CD4-positive, alpha-beta T cell treated with Interleukin-1 beta for 1 hour (primary cell): ENCODE measurements around the gene KIR2DL1.
A peak's percentile ranks its signal among the peaks of the same experiment; 100 is the strongest.
"Not testable (repeated sequence)": the region's sequence is repeated elsewhere in the genome, so short reads cannot be mapped to it uniquely, and the experiment has no call there.

Experiments used
- DNase-seq, 2 donors: peaks; one replicate each; pipeline ENCODE4 v3.0.0-alpha.2; 2020 to 2022

The KIR2DL1 gene

DNA sequence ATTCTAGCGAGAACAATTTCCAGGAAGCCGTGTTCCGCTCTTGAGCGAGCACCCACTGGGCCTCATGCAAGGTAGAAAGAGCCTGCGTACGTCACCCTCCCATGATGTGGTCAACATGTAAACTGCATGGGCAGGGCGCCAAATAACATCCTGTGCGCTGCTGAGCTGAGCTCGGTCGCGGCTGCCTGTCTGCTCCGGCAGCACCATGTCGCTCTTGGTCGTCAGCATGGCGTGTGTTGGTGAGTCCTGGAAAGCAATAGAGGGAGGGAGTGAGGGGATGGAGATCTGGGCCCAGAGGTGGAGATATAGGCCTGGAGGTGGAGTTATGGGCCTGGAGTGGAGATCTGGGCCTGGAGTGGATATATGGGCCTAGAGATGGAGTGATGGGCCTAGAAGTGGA lies at the start of gene KIR2DL1:
Gene KIR2DL1, plus strand, starts transcription at position 148 of the 400 bp plus-strand sequence. Its CDS starts 58 bp downstream, at position 206.
- not testable (repeated sequence) for DNase-seq

DNA sequence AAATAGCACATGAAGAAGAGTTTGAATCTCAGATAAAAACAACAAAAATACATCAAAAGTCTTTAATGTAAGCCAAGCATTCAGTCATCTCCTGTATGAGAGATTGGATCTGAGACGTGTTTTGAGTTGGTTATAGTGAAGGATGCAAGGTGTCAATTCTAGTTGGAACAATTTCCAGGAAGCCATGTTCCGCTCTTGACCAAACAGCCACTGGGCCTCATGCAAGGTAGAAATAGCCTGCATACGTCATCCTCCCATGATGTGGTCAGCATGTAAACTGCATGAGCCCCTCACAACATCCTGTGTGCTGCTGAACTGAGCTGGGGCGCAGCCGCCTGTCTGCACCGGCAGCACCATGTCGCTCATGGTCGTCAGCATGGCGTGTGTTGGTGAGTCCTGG lies 45.5 kb upstream of the KIR2DL1 start, which contains the start of gene KIR3DL3:
Gene KIR3DL3, plus strand, starts transcription at position 301 of the 400 bp plus-strand sequence. Its CDS starts 55 bp downstream, at position 356.
- DNase-seq: no peak

DNA sequence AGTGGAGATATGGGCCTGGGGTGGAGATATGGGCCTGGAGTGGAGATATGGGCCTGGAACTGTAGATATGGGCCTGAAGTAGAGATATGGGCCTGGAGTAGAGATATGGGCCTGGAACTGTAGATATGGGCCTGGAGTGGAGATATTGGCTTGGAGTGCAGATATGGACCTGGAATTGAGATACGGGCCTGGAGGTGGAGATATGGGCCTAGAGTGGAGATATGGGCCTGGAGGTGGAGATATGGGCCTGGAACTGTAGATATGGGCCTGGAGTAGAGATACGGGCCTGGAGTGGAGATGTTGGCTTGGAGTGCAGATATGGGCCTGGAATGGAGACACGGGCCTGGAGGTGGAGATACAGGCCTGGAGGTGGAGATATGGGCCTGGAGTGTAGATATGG lies 44.9 kb upstream of the KIR2DL1 start:
- DNase-seq: no peak

DNA sequence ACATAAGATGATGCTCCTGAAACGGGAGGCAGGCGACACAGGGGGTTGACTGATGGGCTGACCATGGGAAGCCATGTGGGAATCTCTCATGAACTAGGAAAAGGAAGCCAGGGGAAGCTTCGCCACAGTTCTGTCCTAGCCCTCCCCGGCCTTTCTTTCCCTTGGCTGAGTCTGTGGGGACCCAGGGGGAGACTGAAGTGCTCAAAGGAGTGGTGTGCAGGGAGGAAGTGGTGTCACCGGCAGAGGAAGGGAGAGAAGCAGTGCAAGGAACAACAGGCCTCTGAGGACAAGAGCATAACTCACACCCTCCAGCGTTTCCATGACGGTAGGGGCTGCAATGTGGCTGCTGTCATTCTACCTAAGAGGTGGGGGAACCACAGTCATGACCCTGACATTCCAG lies 44.3 kb upstream of the KIR2DL1 start:
- DNase-seq: no peak

DNA sequence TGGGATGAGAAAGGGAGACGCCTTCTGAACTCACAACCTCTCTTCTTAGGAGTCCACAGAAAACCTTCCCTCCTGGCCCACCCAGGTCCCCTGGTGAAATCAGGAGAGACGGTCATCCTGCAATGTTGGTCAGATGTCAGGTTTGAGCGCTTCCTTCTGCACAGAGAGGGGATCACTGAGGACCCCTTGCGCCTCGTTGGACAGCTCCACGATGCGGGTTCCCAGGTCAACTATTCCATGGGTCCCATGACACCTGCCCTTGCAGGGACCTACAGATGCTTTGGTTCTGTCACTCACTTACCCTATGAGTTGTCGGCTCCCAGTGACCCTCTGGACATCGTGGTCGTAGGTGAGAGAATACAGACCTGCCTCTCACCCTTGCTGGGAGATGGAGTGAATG lies 42.0 kb upstream of the KIR2DL1 start:
- DNase-seq: no peak

DNA sequence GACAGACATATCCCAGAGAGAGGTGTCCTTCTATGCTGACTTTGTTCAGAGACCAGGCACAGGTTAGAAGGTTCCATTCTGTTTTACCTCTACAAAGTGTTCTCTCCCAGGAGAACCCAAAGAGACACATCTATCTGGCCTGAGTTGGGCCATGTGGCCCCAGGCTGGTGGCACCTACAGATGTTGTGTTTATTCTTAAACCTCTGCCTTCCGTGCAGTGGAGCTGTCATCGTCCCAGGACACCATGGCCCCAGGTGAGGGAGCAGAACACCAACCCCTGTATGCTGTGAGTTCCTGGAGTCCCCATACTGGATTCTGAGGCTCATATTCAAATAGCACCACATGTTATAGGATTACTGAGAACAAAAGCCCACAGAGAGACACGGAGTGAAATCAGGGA lies 41.4 kb upstream of the KIR2DL1 start:
- no peak for DNase-seq

DNA sequence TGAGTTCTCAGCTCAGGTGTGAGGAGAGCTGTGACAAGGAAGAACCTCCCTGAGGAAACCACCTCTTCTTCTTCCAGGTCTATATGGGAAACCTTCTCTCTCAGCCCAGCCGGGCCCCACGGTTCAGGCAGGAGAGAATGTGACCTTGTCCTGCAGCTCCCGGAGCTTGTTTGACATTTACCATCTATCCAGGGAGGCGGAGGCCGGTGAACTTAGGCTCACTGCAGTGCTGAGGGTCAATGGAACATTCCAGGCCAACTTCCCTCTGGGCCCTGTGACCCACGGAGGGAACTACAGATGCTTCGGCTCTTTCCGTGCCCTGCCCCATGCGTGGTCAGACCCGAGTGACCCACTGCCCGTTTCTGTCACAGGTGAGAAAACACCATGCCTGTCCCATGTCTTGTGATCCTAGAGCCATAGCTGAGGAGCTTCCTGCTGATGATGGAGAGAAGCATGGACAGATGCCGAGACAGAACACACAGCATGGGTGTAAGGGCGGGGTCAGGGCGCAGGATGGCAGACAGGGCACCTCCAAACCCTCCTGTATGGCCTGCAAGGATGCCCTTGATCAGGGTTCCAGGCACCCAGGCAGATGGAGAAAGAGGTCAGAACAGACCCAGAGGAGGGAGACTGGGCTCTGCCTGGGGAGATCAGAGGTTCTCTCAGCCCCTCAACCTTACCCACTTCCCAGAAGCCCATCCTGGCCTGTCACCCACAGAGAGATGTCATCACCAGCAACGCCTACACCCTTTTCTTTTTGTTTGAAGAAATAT lies 40.0 kb upstream of the KIR2DL1 start:
- no peak for DNase-seq

DNA sequence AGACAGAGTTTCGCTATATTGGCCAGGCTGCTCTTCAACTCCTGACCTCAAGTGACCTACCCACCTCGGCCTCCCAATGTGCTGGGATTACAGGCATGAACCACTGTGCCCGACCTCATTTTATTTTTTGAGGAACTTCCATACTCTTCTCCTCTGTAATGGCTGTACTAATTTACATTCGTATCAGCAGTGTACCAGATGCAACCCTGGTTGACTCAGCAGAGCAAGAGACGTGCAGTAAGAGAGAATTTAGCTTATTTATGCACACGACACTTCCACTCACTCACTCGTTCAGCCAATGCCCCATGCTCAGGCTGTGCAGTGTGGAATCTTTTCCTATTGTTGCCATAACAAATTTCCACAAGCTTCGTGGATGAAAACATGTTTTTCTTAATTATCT lies 38.4 kb upstream of the KIR2DL1 start:
- no peak for DNase-seq

DNA sequence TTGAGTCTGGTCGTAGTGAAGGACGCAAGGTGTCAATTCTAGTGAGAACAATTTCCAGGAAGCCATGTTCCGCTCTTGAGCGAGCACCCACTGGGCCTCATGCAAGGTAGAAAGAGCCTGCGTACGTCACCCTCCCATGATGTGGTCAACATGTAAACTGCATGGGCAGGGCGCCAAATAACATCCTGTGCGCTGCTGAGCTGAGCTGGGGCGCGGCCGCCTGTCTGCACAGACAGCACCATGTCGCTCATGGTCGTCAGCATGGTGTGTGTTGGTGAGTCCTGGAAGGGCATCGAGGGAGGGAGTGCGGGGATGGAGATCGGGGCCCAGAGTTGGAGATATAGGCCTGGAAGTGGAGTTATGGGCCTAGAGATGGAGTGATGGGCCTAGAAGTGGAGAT lies 31.3 kb upstream of the KIR2DL1 start, which contains the start of gene KIR2DL3:
Gene KIR2DL3, plus strand, starts transcription at position 208 of the 400 bp plus-strand sequence. Its CDS starts 33 bp downstream, at position 241.
- DNase-seq: not testable (repeated sequence)

DNA sequence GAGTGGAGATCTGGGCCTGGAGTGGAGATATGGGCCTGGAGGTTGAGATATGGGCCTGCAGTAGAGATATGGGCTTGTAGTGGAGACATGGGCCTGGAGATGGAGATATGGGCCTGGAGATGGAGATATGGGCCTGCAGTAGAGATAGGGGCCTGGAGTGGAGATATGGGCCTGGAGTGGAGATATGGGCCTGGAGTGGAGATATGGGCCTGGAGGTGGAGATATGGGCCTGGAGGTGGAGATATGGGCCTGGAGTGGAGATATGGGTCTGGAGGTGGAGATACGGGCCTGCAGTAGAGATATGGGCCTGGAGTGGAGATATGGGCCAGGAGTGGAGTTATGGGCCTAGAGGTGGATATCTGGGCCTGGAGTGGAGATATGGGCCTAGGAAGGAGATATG lies 30.9 kb upstream of the KIR2DL1 start:
- DNase-seq: no peak

DNA sequence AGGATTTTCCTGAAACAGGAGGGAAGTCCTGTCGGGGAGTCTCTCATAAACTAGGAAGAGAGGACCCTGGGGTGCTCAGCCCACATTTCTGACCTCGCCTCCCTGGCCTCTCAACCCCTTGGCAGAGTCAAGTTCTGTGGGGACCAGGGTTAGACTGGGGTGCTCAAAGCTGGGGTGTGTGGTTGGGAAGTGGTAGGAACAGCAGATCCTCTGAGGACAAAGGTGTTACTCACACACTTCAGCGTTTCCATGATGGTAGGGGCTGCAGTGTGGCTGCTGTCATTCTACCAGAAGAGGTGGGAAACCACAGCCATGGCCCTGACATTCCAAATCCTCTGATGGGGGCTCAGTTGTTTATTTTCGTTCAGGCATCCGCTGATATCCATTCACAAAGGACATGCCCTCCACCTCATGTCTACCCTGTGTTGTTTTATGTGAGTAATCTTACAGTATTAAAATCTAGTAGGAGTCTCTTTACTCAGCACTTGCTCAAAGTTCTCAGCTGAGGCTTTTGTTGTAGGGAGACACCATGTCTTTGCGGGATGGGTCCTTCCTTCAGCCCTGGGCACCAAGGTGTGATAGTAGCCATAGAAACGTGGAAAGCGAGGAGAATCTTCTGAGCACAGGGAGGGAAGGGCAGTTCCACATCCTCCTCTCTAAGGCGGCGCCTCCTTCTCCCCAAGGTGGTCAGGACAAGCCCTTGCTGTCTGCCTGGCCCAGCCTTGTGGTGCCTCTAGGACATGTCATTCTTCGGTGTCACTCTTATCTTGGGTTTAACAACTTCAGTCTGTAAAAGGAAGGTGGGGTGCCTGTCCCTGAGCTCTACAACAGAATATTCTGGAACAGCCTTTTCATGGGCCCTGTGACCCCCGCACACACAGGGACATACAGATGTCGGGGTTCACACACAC lies 29.8 kb upstream of the KIR2DL1 start:
- DNase-seq: no peak

DNA sequence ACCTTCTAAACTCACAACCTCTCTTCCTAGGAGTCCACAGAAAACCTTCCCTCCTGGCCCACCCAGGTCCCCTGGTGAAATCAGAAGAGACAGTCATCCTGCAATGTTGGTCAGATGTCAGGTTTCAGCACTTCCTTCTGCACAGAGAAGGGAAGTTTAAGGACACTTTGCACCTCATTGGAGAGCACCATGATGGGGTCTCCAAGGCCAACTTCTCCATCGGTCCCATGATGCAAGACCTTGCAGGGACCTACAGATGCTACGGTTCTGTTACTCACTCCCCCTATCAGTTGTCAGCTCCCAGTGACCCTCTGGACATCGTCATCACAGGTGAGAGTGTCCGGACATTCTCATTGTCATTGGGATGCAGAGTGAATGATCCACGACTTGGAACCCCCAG lies 27.6 kb upstream of the KIR2DL1 start:
- DNase-seq: not testable (repeated sequence)

DNA sequence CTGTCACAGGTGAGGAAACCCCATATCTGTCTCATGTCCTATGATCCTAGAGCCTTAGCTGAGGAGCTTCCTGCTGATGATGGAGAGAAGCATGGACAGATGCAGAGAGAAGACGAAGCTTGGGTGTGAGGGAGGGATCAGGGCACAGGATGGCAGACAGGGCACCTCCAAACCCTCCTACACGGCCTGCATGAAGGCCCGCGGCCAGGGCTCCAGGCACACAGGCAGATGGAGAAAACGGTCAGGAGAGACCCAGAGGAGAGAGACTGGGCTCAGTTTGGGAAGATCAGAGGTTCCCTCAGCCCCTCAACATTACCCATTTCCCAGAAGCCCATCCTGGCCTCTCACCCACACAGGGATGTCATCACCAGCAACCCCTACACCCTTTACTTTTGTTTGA lies 25.5 kb upstream of the KIR2DL1 start:
- not testable (repeated sequence) for DNase-seq

DNA sequence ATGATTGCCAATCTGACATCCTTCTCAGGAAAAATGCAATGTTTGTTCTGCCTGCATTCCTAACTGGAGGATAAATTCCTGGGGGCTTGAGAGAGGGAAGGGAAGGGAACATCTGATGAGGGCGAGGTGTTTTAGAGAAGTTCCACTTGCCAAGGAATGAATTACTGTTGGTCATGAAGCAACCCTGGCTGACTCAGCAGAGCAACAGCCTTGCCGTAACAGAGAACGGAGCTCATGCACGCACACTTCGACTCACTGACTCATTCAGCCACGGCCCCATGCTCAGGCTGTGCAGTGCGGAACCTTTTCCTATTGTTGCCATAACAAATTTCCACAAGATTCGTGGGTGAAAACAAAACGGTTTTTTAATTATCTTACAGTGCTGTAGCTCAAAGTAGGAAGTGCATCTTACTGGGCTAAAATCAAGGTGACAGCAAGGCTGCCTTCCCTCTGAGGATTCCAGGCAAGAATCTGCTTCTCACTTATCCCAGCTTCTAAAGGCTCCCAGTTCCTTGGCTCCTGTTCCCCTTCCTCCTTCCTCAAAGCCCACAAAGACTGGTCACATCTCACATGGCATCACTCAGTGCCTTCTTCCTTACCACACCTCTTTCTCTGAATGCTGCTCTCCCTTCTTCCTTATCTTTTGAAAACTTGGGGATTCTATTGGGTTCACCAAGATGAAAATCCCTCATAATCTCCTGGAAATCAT lies 21.8 kb upstream of the KIR2DL1 start:
- DNase-seq: peak in 1 of 2 donors; percentile 82

DNA sequence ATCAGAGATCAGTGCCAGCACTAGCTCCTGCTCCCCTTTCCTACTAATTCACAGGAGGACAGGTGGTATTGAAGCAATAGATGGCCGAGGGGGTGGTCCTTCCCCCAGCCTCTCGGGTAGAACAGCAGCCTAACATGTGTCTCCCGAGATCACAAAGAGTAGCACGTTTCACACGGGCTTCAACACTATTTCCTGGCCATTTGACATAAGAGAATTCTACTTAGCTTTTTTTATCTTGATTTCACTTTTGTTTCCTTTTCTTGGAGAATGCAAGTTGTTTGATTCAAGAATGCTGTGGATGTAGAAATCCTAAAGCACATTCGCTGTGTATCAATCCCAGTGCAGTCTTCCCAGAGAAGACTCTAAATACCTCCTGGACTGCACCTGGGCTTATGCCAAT lies 19.3 kb upstream of the KIR2DL1 start:
- DNase-seq: not testable (repeated sequence)

DNA sequence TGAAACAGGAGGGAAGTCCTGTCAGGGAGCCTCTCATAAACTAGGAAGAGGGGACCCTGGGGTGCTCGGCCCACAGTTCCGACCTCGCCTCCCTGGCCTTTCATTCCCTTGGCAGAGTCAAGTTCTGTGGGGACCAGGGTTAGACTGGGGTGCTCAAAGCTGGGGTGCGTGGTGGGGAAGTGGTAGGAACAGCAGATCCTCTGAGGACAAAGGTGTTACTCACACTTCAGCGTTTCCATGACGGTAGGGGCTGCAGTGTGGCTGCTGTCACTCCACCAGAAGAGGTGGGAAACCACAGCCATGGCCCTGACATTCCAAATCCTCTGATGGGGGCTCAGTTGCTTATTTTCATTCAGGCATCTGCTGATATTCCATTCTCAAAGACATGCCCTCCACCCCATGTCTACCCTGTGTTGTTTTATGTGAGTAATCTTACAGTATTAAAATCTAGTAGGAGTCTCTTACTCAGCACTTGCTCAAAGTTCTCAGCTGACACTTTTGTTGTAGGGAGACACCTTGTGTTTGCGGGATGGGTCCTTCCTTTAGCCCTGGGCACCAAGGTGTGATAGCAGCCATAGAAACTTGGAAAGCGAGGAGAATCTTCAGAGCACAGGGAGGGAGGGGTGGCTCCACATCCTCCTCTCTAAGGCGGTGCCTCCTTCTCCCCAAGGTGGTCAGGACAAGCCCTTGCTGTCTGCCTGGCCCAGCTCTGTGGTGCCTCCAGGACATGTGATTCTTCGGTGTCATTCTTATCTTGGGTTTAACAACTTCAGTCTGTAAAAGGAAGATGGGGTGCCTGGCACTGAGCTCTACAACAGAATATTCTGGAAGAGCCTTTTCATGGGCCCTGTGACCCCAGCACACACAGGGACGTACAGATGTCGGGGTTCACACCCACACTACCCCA lies 13.1 kb upstream of the KIR2DL1 start:
- not testable (repeated sequence) for DNase-seq

DNA sequence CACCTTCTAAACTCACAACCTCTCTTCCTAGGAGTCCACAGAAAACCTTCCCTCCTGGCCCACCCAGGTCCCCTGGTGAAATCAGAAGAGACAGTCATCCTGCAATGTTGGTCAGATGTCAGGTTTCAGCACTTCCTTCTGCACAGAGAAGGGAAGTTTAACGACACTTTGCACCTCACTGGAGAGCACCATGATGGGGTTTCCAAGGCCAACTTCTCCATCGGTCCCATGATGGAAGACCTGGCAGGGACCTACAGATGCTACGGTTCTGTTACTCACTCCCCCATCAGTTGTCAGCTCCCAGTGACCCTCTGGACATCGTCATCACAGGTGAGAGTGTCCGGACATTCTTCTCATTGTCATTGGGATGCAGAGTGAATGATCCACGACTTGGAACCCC lies 11.0 kb upstream of the KIR2DL1 start:
- not testable (repeated sequence) for DNase-seq

DNA sequence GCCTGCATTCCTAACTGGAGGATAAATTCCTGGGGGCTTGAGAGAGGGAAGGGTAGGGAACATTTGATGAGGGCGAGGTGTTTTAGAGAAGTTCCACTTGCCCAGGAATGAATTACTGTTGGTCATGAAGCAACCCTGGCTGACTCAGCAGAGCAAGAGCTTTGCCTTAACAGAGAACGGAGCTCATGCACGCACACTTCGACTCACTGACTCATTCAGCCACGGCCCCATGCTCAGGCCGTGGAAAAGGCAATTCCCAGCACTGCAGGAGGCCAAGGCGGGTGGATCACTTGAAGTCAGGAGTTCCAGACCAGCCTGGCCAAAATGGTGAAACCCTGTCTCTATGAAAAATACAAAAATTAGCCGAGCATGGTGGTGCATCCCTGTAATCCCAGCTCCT lies 5.4 kb upstream of the KIR2DL1 start:
- DNase-seq: peak in 1 of 2 donors; percentile 72

DNA sequence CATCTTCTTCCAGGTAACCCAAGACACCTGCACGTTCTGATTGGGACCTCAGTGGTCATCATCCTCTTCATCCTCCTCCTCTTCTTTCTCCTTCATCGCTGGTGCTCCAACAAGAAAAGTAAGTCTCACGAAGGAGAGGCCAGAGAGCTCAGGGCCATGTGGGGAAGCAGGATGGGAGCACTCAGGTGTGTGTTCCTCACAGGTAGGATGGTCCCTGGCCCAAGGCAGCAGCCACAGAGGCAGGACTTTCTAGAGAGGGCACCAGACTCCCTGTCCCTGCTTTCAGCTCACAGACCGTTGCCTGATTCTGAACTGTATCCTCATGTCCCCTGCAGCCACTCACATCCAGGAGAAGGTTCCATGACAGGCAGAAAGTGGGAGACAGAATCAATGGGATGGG lies 3.1 kb upstream of the KIR2DL1 start:
- DNase-seq: not testable (repeated sequence)

DNA sequence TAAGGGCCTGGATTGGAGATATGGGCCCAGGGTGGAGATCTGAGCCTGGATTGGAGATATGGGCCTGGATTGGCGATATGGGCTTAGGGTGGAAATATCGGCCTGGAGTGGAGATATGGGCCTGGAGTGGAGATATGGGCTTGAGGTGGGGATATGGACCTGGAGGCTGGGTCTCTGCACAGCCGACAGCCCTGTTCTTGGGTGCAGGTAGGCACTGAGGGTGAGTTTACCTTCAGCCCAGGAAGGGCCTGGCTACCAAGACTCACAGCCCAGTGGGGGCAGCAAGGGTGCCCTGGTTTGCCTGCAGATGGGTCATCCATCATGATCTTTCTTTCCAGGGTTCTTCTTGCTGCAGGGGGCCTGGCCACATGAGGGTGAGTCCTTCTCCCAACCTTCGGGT lies 918 bp downstream of the KIR2DL1 start:
- DNase-seq: not testable (repeated sequence)
